Mesodermal cell (in vitro differentiated cells): Measurements from ENCODE around the gene SEMA4B. TPM values are rescaled to one million over a fixed set of nuclear protein-coding genes. Genes with fewer than 3 reads are reported as not detected.

Experiments used
- H3K27ac ChIP-seq: 2 replicates; pipeline ENCODE4 v1.7.0; 2013; ENCODE audit warnings: mild to moderate bottlenecking, low read depth, low read length, moderate library complexity; ENCODE audit not compliant: severe bottlenecking
- H3K36me3 ChIP-seq: 2 replicates; pipeline ENCODE4 v1.7.1; 2013; ENCODE audit warnings: mild to moderate bottlenecking, low read length, moderate library complexity; ENCODE audit not compliant: control insufficient read depth, insufficient read depth
- H3K4me1 ChIP-seq: one replicate; pipeline ENCODE4 v1.7.1; 2013; ENCODE audit warnings: mild to moderate bottlenecking, low read length; ENCODE audit not compliant: insufficient read depth, control insufficient read depth, poor library complexity, severe bottlenecking
- H3K4me3 ChIP-seq: 2 replicates; pipeline ENCODE4 v1.7.0; 2013; ENCODE audit warnings: low read length, control low read depth, mild to moderate bottlenecking; ENCODE audit not compliant: insufficient read depth, poor library complexity, severe bottlenecking; ENCODE audit errors: extremely low read depth
- H3K9me3 ChIP-seq: 2 replicates; pipeline ENCODE4 v1.7.1; 2013; ENCODE audit warnings: mild to moderate bottlenecking, low read length, moderate library complexity; ENCODE audit not compliant: control insufficient read depth
- WGBS, 2 experiments: methylation state at CpG; one replicate each; pipeline ENCODE4 v1.1.5; 2013; ENCODE audit warnings: missing lambda C conversion rate in 2 of 2; ENCODE audit not compliant: insufficient coverage in 2 of 2; 5-methylcytosine and 5-hydroxymethylcytosine counted together
- polyA plus RNA-seq, 2 experiments: library from polyadenylated mRNA; stranded (reverse); fragments of 50-300 nt; gene quantifications; one replicate each; pipeline ENCODE4 v1.2.3, GENCODE V29; 2013

Gene SEMA4B, protein sequence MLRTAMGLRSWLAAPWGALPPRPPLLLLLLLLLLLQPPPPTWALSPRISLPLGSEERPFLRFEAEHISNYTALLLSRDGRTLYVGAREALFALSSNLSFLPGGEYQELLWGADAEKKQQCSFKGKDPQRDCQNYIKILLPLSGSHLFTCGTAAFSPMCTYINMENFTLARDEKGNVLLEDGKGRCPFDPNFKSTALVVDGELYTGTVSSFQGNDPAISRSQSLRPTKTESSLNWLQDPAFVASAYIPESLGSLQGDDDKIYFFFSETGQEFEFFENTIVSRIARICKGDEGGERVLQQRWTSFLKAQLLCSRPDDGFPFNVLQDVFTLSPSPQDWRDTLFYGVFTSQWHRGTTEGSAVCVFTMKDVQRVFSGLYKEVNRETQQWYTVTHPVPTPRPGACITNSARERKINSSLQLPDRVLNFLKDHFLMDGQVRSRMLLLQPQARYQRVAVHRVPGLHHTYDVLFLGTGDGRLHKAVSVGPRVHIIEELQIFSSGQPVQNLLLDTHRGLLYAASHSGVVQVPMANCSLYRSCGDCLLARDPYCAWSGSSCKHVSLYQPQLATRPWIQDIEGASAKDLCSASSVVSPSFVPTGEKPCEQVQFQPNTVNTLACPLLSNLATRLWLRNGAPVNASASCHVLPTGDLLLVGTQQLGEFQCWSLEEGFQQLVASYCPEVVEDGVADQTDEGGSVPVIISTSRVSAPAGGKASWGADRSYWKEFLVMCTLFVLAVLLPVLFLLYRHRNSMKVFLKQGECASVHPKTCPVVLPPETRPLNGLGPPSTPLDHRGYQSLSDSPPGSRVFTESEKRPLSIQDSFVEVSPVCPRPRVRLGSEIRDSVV
- polyA plus RNA-seq (2013, experiment 1 of 2) = 26.1 TPM
- polyA plus RNA-seq (2013, experiment 2 of 2) = 25.1 TPM

DNA sequence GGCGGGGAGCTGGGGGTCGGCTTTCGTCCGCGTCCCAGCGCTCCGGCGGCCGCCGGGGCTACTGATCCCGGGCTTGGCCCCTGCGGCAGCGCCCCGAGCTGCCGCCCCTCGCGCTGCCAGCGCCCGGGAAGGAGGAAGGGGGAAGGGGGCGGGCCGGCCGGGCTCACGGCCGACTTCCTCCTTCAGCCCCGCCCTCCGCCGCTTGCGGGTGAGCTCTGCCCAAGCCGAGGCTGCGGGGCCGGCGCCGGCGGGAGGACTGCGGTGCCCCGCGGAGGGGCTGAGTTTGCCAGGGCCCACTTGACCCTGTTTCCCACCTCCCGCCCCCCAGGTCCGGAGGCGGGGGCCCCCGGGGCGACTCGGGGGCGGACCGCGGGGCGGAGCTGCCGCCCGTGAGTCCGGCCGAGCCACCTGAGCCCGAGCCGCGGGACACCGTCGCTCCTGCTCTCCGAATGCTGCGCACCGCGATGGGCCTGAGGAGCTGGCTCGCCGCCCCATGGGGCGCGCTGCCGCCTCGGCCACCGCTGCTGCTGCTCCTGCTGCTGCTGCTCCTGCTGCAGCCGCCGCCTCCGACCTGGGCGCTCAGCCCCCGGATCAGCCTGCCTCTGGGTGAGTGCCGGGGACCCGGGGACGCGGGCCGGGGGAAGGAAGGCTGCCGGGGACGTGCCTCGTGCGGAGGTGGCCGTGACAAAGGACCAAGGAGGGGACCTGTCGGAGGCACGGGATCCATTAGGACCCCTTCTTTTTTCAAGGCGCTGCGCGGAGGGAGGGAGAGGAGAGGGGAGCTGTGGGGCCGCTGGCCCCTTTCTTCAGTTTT is at the start of gene SEMA4B:
SEMA4B (plus strand) TSS at position 201 of the 814 bp plus-strand sequence; CDS start at position 450, 249 bp downstream.
- H3K36me3 ChIP-seq = peaks cover 9% of the 10 kb centered on the region
- 0 to 1% methylated on average over 42 to 60 of the region's 88 CpGs for WGBS, 2 experiments
- H3K27ac ChIP-seq = peak within 1 kb of the TSS; percentile 57
- H3K4me1 ChIP-seq = peaks cover 4% of the 10 kb centered on the region
- H3K9me3 ChIP-seq = no peaks in the 10 kb centered on the region
- peak within 1 kb of the TSS; percentile 86 for H3K4me3 ChIP-seq

DNA sequence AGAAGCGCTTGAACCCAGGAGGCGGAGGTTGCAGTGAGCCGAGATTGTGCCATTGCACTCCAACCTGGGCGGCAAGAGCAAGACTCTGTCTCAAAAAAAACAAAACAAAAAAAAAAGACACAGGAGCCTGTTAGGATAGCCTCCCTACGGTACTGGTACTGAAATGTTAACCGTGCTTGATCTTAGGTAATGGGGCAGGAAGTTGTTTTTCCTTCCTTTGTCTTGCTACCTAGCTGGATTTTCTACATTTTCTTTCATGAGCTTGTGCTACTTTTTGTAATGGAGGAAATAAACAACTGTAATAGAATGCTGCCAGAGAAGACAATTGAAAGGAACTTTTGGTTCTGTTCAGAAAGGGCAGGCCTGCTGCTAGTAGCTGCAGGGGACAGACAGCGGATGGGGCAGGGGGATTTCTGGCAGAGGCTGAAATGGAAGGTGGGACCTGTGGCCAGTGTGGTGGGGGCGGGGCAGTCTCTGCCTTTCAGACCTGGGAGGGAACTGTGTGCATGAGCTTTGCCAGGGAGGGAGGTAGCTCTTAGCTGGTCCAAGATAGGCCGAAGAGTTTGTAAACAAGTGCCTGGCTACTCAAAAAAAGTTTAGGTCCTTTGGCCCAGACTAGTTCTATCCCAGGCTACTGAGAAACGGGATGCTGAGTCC is 49.0 kb upstream of the SEMA4B start:
- Histone ChIP-seq H3K9me3 (no peaks in the 10 kb centered on the region), H3K27ac (peak overlapping the region; percentile 62), H3K4me1 (peaks cover 29% of the 10 kb centered on the region), H3K4me3 (no peak overlapping the region), H3K36me3 (no peaks in the 10 kb centered on the region)
- 62 to 68% methylated on average over 5 to 6 of the region's 10 CpGs for WGBS, 2 experiments

DNA sequence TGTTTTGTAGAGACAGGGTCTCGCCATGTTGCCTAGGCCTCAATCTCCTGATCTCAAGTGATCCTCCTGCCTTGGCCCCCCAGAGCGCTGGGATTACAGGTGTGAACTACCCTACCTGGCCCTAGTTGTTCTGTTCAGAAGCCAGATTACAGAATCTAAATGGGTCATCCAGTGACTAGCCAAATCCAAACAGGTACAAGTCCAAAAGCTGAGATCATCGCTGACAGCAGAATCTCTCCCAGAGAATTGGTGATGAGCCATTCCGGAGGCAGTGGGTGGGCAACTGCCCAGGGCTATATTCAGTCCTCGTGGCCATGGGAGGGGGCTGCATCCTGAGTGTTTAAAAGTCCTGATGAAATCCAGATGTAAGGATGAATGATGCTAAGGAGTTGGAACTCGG is 47.5 kb upstream of the SEMA4B start:
- H3K36me3 ChIP-seq = no peaks in the 10 kb centered on the region
- H3K27ac ChIP-seq = no peak overlapping the region
- H3K9me3 ChIP-seq = no peaks in the 10 kb centered on the region
- WGBS, 2 experiments = 90 to 94% methylated on average over 6 of the region's 6 CpGs
- no peak overlapping the region for H3K4me3 ChIP-seq
- peaks cover 29% of the 10 kb centered on the region for H3K4me1 ChIP-seq

DNA sequence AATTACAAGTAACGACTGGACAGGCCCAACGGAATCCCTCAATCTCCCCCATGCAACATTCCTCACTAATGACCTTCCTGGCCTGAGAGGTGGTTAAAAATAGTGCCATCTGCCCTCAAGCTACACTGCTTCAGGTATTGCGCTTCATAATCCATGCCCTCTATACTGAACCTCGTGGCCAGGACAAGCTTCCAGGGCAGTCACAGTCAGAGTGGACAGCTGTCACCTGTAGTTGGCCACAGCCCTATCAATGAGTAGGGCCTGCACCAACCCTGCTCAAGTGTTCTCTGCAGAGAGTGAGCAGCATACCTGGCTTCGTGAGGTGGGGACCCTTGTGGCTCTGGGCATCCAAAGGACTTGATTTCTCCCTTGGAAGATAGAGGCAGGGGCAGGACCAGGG is 46.9 kb upstream of the SEMA4B start:
- Histone ChIP-seq H3K4me1 (peaks cover 29% of the 10 kb centered on the region), H3K36me3 (no peaks in the 10 kb centered on the region), H3K4me3 (no peak overlapping the region), H3K9me3 (no peaks in the 10 kb centered on the region), H3K27ac (no peak overlapping the region)
- WGBS, 2 experiments = 86 to 92% methylated on average over 3 of the region's 5 CpGs

DNA sequence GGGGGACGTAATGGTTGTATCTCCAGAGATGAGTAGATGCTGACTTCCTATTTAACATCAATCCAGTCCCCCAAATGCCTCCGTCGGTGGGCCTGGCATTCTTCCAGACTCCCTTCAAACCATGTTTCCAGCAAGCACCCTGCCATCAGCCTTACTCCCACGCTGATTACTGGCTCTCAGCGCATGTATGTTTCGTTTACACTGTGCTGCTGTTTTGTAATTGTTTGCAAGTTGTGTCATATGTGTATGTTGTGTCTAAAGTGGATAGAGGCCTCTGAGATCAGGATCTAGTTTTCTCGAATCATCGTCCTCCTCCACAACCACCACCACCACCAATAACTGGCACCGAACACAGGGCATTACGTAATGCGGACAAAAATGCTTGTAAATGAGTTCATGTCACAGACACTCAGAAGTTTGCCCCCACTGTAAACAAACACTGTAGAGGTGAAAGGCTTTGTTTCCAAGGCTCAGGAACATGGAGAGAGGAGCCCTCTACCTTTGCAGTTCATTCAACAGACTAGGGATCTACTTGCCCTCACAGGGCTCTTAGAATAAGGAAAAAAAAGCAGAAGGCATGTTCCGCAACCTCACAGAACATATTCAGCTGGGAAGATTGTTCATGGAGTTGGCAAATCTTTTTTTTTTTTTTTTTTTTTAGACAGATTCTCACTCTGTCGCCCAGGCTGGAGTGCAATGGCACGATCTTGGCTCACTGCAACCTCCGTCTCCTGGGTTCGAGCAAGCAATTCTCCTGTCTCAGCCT is 46.1 kb upstream of the SEMA4B start:
- H3K36me3 ChIP-seq = no peaks in the 10 kb centered on the region
- H3K27ac ChIP-seq = no peak overlapping the region
- H3K9me3 ChIP-seq = no peaks in the 10 kb centered on the region
- 91 to 95% methylated on average over 6 to 10 of the region's 16 CpGs for WGBS, 2 experiments
- peaks cover 22% of the 10 kb centered on the region for H3K4me1 ChIP-seq
- no peak overlapping the region for H3K4me3 ChIP-seq

DNA sequence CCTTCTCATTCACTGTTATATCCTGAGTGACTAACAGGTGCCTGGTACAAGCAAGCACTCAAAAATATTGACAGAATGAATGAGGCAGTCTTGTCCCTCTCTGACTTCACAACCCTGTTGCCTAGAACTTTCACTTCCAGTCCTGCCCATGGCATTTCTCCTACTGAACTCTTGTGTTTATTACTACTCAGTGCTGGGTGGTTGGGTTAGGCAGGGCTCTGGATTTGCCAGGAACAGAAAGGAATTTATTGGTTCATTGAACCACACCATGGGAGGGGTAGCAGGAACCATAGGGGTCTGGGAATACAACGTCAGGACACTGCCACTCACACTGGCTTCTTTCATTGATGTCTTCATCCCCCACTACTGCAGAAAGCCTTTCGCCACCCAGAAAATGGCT is 41.9 kb upstream of the SEMA4B start:
- H3K27ac ChIP-seq = no peak overlapping the region
- 54 to 100% methylated on average over 1 to 2 of the region's 2 CpGs for WGBS, 2 experiments

DNA sequence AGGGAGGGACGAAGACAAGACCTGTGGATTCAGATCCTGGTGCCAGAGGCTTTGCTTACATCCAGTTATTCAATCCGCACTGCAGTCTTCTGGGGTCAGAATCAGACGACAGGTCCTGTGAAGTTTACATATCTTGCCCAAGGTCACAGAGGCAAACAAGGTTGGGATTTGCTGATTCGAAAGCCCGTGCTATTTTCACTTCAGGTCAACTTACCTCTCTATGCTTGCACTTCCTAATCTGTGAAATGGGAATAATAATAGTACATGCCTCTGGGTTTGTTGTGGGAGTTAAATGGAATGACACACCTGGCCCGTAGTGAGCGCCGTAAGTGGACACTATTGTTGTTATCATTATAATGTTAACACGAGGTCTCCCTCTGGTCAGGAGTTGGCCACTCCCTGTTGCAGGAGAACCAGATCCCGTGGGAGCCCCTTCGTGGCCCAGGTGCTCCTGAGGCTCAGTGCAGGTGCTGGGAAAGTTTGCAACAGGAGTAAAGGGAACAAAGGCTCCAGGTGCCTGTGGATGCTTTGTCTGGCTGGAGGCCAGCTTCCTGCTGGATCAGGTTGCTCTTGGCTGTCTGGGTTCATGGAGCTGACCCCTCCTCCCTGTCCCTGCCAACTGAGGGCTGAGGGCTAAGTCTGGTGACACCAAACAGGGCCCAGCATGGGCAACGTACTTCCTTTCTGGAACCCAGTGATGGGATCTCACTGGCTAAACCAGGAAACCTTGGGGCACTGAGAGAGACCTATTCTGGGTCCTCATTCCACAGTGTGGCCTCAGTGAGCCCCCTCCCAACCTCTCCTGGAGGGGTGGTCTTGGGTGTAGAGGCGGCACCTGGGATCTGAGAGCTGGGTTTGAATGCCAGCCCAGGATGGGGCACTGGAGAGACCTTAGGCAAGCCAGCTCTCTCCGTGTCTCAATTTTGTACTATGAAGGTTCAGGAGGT is 40.1 kb upstream of the SEMA4B start:
- peaks cover 12% of the 10 kb centered on the region for H3K4me1 ChIP-seq
- H3K36me3 ChIP-seq = no peaks in the 10 kb centered on the region
- H3K9me3 ChIP-seq = no peaks in the 10 kb centered on the region
- no peak overlapping the region for H3K4me3 ChIP-seq
- no peak overlapping the region for H3K27ac ChIP-seq
- 84 to 88% methylated on average over 8 to 10 of the region's 14 CpGs for WGBS, 2 experiments

More for the DNA sequence above, 41.9 kb upstream of the SEMA4B start:
- peaks cover 17% of the 10 kb centered on the region for H3K4me1 ChIP-seq
- no peak overlapping the region for H3K4me3 ChIP-seq
- H3K36me3 ChIP-seq = no peaks in the 10 kb centered on the region
- no peaks in the 10 kb centered on the region for H3K9me3 ChIP-seq

DNA sequence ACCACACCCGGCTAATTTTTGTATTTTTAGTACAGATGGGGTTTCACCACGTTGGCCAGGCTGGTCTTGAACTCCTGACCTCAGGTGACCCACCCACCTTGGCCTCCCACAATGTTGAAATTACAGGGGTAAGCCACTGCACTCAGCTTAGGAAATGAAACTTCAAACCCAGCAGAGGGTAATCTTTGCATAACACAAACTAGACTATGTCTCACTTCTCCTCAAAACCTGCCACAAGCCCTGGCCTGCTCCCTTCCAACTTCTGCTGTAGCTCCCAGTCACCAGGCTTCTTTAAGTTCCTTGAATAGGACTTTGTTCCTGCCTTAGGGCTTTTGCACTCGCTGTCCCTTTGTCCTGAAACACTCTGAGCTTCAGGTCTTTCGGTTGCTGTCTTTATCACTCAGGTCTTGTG is 39.2 kb upstream of the SEMA4B start:
- WGBS, 2 experiments = 88 to 100% methylated on average over 3 to 4 of the region's 4 CpGs
- Histone ChIP-seq H3K27ac (no peak overlapping the region), H3K9me3 (no peaks in the 10 kb centered on the region), H3K4me1 (peaks cover 14% of the 10 kb centered on the region), H3K36me3 (no peaks in the 10 kb centered on the region), H3K4me3 (no peak overlapping the region)

DNA sequence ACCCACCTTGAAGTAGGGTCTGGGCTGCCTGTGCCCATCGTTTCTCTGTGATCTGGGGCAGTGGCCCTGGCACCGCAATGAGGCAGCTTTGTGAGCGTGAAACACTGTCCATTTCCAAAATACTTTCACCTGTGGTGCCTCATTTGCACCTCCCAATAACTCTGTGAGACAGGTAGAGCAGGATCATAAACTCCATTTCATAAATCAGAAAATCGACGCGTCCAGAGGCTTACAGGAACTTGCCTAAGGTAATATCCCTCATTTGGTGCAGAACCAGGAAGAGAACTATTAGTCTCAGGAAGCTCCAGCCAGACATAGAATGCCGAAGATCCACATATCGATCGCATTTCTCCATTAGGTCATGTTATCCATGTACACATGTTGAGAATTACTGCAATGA is 38.2 kb upstream of the SEMA4B start:
- Histone ChIP-seq H3K4me3 (no peak overlapping the region), H3K9me3 (no peaks in the 10 kb centered on the region), H3K36me3 (no peaks in the 10 kb centered on the region), H3K27ac (no peak overlapping the region), H3K4me1 (peaks cover 14% of the 10 kb centered on the region)
- WGBS, 2 experiments = 94 to 96% methylated on average over 6 to 9 of the region's 9 CpGs
